H9 (cell line): ENCODE measurements around the gene LPCAT2. TPM values are rescaled to one million over a fixed set of nuclear protein-coding genes. Genes with fewer than 3 reads are reported as not detected.

ENCODE experiments used
- DNase-seq: peaks from one replicate; pipeline ENCODE4 v3.0.0-alpha.2; 2017
- H2AFZ ChIP-seq: one replicate; pipeline ENCODE4 v1.6.1; 2013; ENCODE audit warnings: mild to moderate bottlenecking, low read length, control low read depth, moderate library complexity
- H2AK5ac ChIP-seq: 2 replicates; pipeline ENCODE4 v1.6.1; 2013; ENCODE audit warnings: low read length, control low read depth, mixed read lengths; ENCODE audit not compliant: insufficient read length
- H2BK120ac ChIP-seq: one replicate; pipeline ENCODE4 v1.6.1; 2013; ENCODE audit warnings: low read depth, mild to moderate bottlenecking, low read length, control low read depth, inconsistent platforms; ENCODE audit not compliant: poor library complexity, severe bottlenecking
- H2BK12ac ChIP-seq: 2 replicates; pipeline ENCODE4 v1.6.1; 2013; ENCODE audit warnings: low read length, control low read depth, mixed read lengths, low read depth; ENCODE audit not compliant: insufficient read length
- H2BK15ac ChIP-seq: 2 replicates; pipeline ENCODE4 v1.6.1; 2013; ENCODE audit warnings: low read depth, low read length, control low read depth
- H2BK20ac ChIP-seq: one replicate; pipeline ENCODE4 v1.6.1; 2013; ENCODE audit warnings: low read depth, mild to moderate bottlenecking, low read length, control low read depth, inconsistent platforms; ENCODE audit not compliant: poor library complexity, severe bottlenecking
- H2BK5ac ChIP-seq: 2 replicates; pipeline ENCODE4 v1.6.1; 2013; ENCODE audit warnings: low read length, control low read depth, mixed read lengths; ENCODE audit not compliant: insufficient read length
- H3K14ac ChIP-seq: 2 replicates; pipeline ENCODE4 v1.6.1; 2013; ENCODE audit warnings: low read length, control low read depth; ENCODE audit not compliant: insufficient read depth
- H3K18ac ChIP-seq: 2 replicates; pipeline ENCODE4 v1.6.1; 2013; ENCODE audit warnings: low read depth, mild to moderate bottlenecking, mixed read lengths, low read length, control low read depth; ENCODE audit not compliant: insufficient read length
- H3K23ac ChIP-seq: 2 replicates; pipeline ENCODE4 v1.6.1; 2013; ENCODE audit warnings: low read length, control low read depth, mixed read lengths, low read depth; ENCODE audit not compliant: insufficient read length
- H3K23me2 ChIP-seq: 2 replicates; pipeline ENCODE4 v1.6.1; 2013; ENCODE audit warnings: low read depth, mild to moderate bottlenecking, mixed read lengths, low read length, control low read depth; ENCODE audit not compliant: insufficient read length, poor library complexity, severe bottlenecking
- H3K27ac ChIP-seq: 2 replicates; pipeline ENCODE4 v1.5.1; 2013; ENCODE audit warnings: low read length, control low read depth, mixed read lengths, low read depth; ENCODE audit not compliant: insufficient read length
- H3K27me3 ChIP-seq: 2 replicates; pipeline ENCODE4 v1.6.1; 2013; ENCODE audit warnings: low read length, control low read depth, inconsistent platforms; ENCODE audit not compliant: insufficient read depth
- H3K4ac ChIP-seq: 2 replicates; pipeline ENCODE4 v1.6.1; 2013; ENCODE audit warnings: low read depth, mild to moderate bottlenecking, control low read depth, inconsistent platforms, low read length, moderate library complexity
- H3K4me1 ChIP-seq: 2 replicates; pipeline ENCODE4 v1.6.1; 2013; ENCODE audit warnings: low read length, control low read depth, inconsistent platforms; ENCODE audit not compliant: insufficient read depth
- H3K4me2 ChIP-seq: 2 replicates; pipeline ENCODE4 v1.6.1; 2013; ENCODE audit warnings: low read length, control low read depth, mixed read lengths; ENCODE audit not compliant: insufficient read length, insufficient read depth
- H3K56ac ChIP-seq: 2 replicates; pipeline ENCODE4 v1.6.1; 2013; ENCODE audit warnings: low read depth, mild to moderate bottlenecking, mixed read lengths, low read length, control low read depth; ENCODE audit not compliant: insufficient read length
- H3K79me1 ChIP-seq: 2 replicates; pipeline ENCODE4 v1.6.1; 2013; ENCODE audit warnings: low read depth, mild to moderate bottlenecking, moderate library complexity, low read length, control low read depth, inconsistent platforms; ENCODE audit not compliant: insufficient read depth, poor library complexity, severe bottlenecking
- H3K79me2 ChIP-seq: 2 replicates; pipeline ENCODE4 v1.6.1; 2013; ENCODE audit warnings: low read length, control low read depth, inconsistent platforms; ENCODE audit not compliant: insufficient read depth
- H3K9ac ChIP-seq: 2 replicates; pipeline ENCODE4 v1.6.1; 2013; ENCODE audit warnings: low read length, control low read depth, mixed read lengths; ENCODE audit not compliant: insufficient read length; ENCODE audit errors: extremely low read depth
- H3K9me3 ChIP-seq: one replicate; pipeline ENCODE4 v1.6.1; 2013; ENCODE audit warnings: low read depth, low read length, inconsistent platforms; ENCODE audit not compliant: control insufficient read depth
- H3T11ph ChIP-seq: one replicate; pipeline ENCODE4 v1.6.1; 2013; ENCODE audit warnings: mild to moderate bottlenecking, low read length, control low read depth, inconsistent platforms
- H4K20me1 ChIP-seq: one replicate; pipeline ENCODE4 v1.6.1; 2013; ENCODE audit not compliant: control insufficient read depth, insufficient read length, insufficient read depth
- H4K5ac ChIP-seq: 2 replicates; pipeline ENCODE4 v1.6.1; 2013; ENCODE audit warnings: low read depth, mild to moderate bottlenecking, mixed read lengths, low read length, control low read depth; ENCODE audit not compliant: insufficient read length
- H4K8ac ChIP-seq: replicated peaks from 2 replicates; pipeline ENCODE4 v1.6.1; 2013; ENCODE audit warnings: low read length, control low read depth, mixed read lengths, low read depth; ENCODE audit not compliant: insufficient read length
- H4K91ac ChIP-seq: 2 replicates; pipeline ENCODE4 v1.6.1; 2013; ENCODE audit warnings: low read depth, mild to moderate bottlenecking, moderate library complexity, mixed read lengths, low read length, control low read depth; ENCODE audit not compliant: insufficient read length
- H3K27ac Mint-ChIP-seq, 3 experiments: 2 replicates in 2 of 3; 3 replicates in 1 of 3; pipeline ENCODE4 v1.8.0; 2020 to 2021; ENCODE audit warnings: mixed read lengths in 3 of 3, mild to moderate bottlenecking in 1 of 3, moderate library complexity in 1 of 3
- H3K27me3 Mint-ChIP-seq: 2 replicates; pipeline ENCODE4 v1.8.0; 2021; ENCODE audit warnings: low read depth, mild to moderate bottlenecking, moderate library complexity, mixed read lengths
- H3K36me3 Mint-ChIP-seq, 3 experiments: 2 replicates in 2 of 3; 3 replicates in 1 of 3; pipeline ENCODE4 v1.8.0; 2020 to 2021; ENCODE audit warnings: low read depth in 3 of 3, mixed read lengths in 3 of 3; ENCODE audit not compliant: insufficient read depth in 1 of 3
- H3K4me1 Mint-ChIP-seq, 2 experiments: 2 replicates each; pipeline ENCODE4 v1.8.0; 2020; ENCODE audit warnings: mixed read lengths in 2 of 2
- H3K4me3 Mint-ChIP-seq, 2 experiments: 2 replicates in 1 of 2; 3 replicates in 1 of 2; pipeline ENCODE4 v1.8.0; 2020 to 2021; ENCODE audit warnings: mild to moderate bottlenecking in 2 of 2, mixed read lengths in 2 of 2, moderate library complexity in 1 of 2
- H3K9me3 Mint-ChIP-seq, 2 experiments: 2 replicates in 1 of 2; 3 replicates in 1 of 2; pipeline ENCODE4 v1.8.0; 2020; ENCODE audit warnings: mild to moderate bottlenecking in 2 of 2, mixed read lengths in 2 of 2, moderate library complexity in 1 of 2
- CTCF ChIP-seq: fragments of 200-600 bp; sonication (generic); conservative IDR thresholded peaks from 3 replicates; pipeline ENCODE4 v1.8.0; 2021; ENCODE audit warnings: antibody characterized with exemption, mild to moderate bottlenecking
- total RNA-seq: library from RNA; stranded (reverse); gene quantifications from 2 replicates; pipeline ENCODE4 v1.2.1, GENCODE V29; 2021

Gene LPCAT2
- total RNA-seq, 1 experiment from 2014 or later, result 2.8 TPM

- H4K5ac ChIP-seq, result no peak overlapping the region
- peaks cover 2 to 5% of the 10 kb centered on the region in 2 experiments; a peak in 4 of 5 replicates for H3K9me3 Mint-ChIP-seq
- peaks cover 23% of the 10 kb centered on the region for H3K27me3 Mint-ChIP-seq
Measured at GRCh38 chr16:55621771-55622170, 112.9 kb downstream of the LPCAT2 start.

More at GRCh38 chr16:55621771-55622170, 112.9 kb downstream of the LPCAT2 start:
- H4K8ac ChIP-seq, result no peak overlapping the region
- no peaks in the 10 kb centered on the region for H3K4me1 ChIP-seq
- TF ChIP-seq CTCF, result no peak
- H3K9ac ChIP-seq, result no peak overlapping the region
- no peak overlapping the region for H3K27ac ChIP-seq
- H3K14ac ChIP-seq, result no peak overlapping the region
- no peak overlapping the region for H2BK15ac ChIP-seq
- H3K4me1 Mint-ChIP-seq, result peaks cover 8 to 12% of the 10 kb centered on the region in 2 experiments
- no peaks in the 10 kb centered on the region for H3K23me2 ChIP-seq
- H2BK20ac ChIP-seq, result no peak overlapping the region
- H2AK5ac ChIP-seq, result no peak overlapping the region
- H3K4ac ChIP-seq, result no peak overlapping the region
- H3K27ac Mint-ChIP-seq, result no peak overlapping the region
- H3K36me3 Mint-ChIP-seq, result peaks cover 0 to 2% (median 0%) of the 10 kb centered on the region in 3 experiments; a peak in 2 of 7 replicates
- no peak overlapping the region for H2AFZ ChIP-seq
- no peak overlapping the region for H2BK120ac ChIP-seq
- H2BK5ac ChIP-seq, result no peak overlapping the region
- no peak overlapping the region for H4K91ac ChIP-seq
- no peaks in the 10 kb centered on the region for H3K9me3 ChIP-seq
- H4K20me1 ChIP-seq, result no peaks in the 10 kb centered on the region
- no peak overlapping the region for H3K4me3 Mint-ChIP-seq
- DNase-seq, result no peak
- no peak overlapping the region for H3K56ac ChIP-seq
- no peaks in the 10 kb centered on the region for H3K79me2 ChIP-seq
- no peak overlapping the region for H3T11ph ChIP-seq
- no peaks in the 10 kb centered on the region for H3K27me3 ChIP-seq
- no peak overlapping the region for H2BK12ac ChIP-seq
- no peak overlapping the region for H3K18ac ChIP-seq
- H3K4me2 ChIP-seq, result no peak overlapping the region
- no peak overlapping the region for H3K23ac ChIP-seq
- no peaks in the 10 kb centered on the region for H3K79me1 ChIP-seq
